Measurements from ENCODE around the gene TFR2. TPM values are rescaled to one million over a fixed set of nuclear protein-coding genes. Genes with fewer than 3 reads are reported as not detected.
A peak's percentile ranks its signal among the peaks of the same experiment; 100 is the strongest.

The TFR2 gene
- total RNA-seq, 1 experiment from 2014 or later = not detected

GRCh38 chr7:100673942-100674410 lies 32.6 kb upstream of the TFR2 start:
- Mint-ChIP-seq H3K27ac (ENCODE audit: low read depth, unreplicated experiment) (peak overlapping the region; percentile 94), H3K36me3 (ENCODE audit: insufficient read depth, unreplicated experiment) (peaks cover 25% of the 10 kb centered on the region), H3K4me1 (ENCODE audit: insufficient read depth, unreplicated experiment) (peaks cover 11% of the 10 kb centered on the region), H3K4me3 (ENCODE audit: unreplicated experiment) (peak overlapping the region; percentile 76), H3K27me3 (ENCODE audit: insufficient read depth, unreplicated experiment) (no peaks in the 10 kb centered on the region), H3K9me3 (ENCODE audit: unreplicated experiment) (no peaks in the 10 kb centered on the region)
- intact Hi-C loops (cut with micrococcal nuclease) = loop anchor here (2.0 to 5.0 kb wide), 3 partner anchors 47 to 197 kb away; partner anchors contain the start of genes MOSPD3 and TSC22D4
- DNase-seq (ENCODE audit: unreplicated experiment) = peak; percentile 52
- BruUV-seq (replicated peaks) = no TSS peak
- ChIA-PET POLR2A (interaction anchor here (1.1 to 5.0 kb wide), 5 partner anchors 16 to 238 kb away, joined by 3 to 25 read pairs (median 5); partner anchors contain the start of genes FBXO24, GIGYF1, LRCH4 and MOSPD3), CTCF (interaction anchor here (0.7 to 10.0 kb wide), 2 partner anchors 17 to 609 kb away, joined by 3 to 103 read pairs; no protein-coding TSS in a partner anchor)
- no peak for TF ChIP-seq CTCF (IDR thresholded peaks at IDR 0.05; ENCODE audit: unreplicated experiment)

GRCh38 chr7:100673302-100673941 lies 32.1 kb upstream of the TFR2 start, which contains the start of gene GNB2:
TSS of gene GNB2 (plus strand) at chr7:100673740. CDS start at chr7:100676266, 2,526 bp downstream.
- Mint-ChIP-seq H3K27ac (ENCODE audit: low read depth, unreplicated experiment) (peak within 1 kb of the TSS; percentile 94), H3K36me3 (ENCODE audit: insufficient read depth, unreplicated experiment) (peaks cover 20% of the 10 kb centered on the region), H3K4me3 (ENCODE audit: unreplicated experiment) (peak within 1 kb of the TSS; percentile 76), H3K9me3 (ENCODE audit: unreplicated experiment) (no peaks in the 10 kb centered on the region), H3K4me1 (ENCODE audit: insufficient read depth, unreplicated experiment) (peaks cover 11% of the 10 kb centered on the region), H3K27me3 (ENCODE audit: insufficient read depth, unreplicated experiment) (no peaks in the 10 kb centered on the region)
- DNase-seq (ENCODE audit: unreplicated experiment) = peak; percentile 99
- CTCF ChIA-PET = interaction anchor here (0.6 to 1.3 kb wide), 5 partner anchors 15 to 61 kb away, joined by 3 to 5 read pairs (median 4); partner anchors contain the start of genes MOSPD3 and POP7
- no TSS peak for BruUV-seq (replicated peaks)
- TF ChIP-seq CTCF (IDR thresholded peaks at IDR 0.05; ENCODE audit: unreplicated experiment) = no peak
- intact Hi-C loops (cut with micrococcal nuclease) = loop anchor here (5.0 kb wide), 2 partner anchors 46 to 196 kb away; partner anchors contain the start of gene TSC22D4
- POLR2A ChIA-PET = interaction anchor here (0.6 to 1.7 kb wide), 25 partner anchors 10 to 441 kb away, joined by 3 to 23 read pairs (median 4); partner anchors contain the start of genes FBXO24, GIGYF1, LRCH4 and MOSPD3

GRCh38 chr7:100671353-100672327 lies 30.3 kb upstream of the TFR2 start:
- Mint-ChIP-seq H3K9me3 (ENCODE audit: unreplicated experiment) (no peaks in the 10 kb centered on the region), H3K36me3 (ENCODE audit: insufficient read depth, unreplicated experiment) (peaks cover 5% of the 10 kb centered on the region), H3K4me1 (ENCODE audit: insufficient read depth, unreplicated experiment) (peaks cover 11% of the 10 kb centered on the region), H3K27ac (ENCODE audit: low read depth, unreplicated experiment) (no peak overlapping the region), H3K27me3 (ENCODE audit: insufficient read depth, unreplicated experiment) (no peaks in the 10 kb centered on the region), H3K4me3 (ENCODE audit: unreplicated experiment) (no peak overlapping the region)
- BruUV-seq (replicated peaks) = no TSS peak
- no peak for TF ChIP-seq CTCF (IDR thresholded peaks at IDR 0.05; ENCODE audit: unreplicated experiment)
- DNase-seq (ENCODE audit: unreplicated experiment) = no peak
- ChIA-PET CTCF (no interaction called here), POLR2A (interaction anchor here (1.4 to 1.7 kb wide), 2 partner anchors 55 to 235 kb away, joined by 3 to 6 read pairs; partner anchors contain the start of gene PPP1R35)
- intact Hi-C loops (cut with micrococcal nuclease) = loop anchor here (5.0 kb wide), 2 partner anchors 44 to 194 kb away; partner anchors contain the start of gene TSC22D4

Measured in MCF 10A (cell line).